ENCODE results near the gene RAB1B.
A peak's percentile ranks its signal among the peaks of the same experiment; 100 is the strongest.
"Not testable (repeated sequence)": the region's sequence is repeated elsewhere in the genome, so short reads cannot be mapped to it uniquely, and the experiment has no call there.

Gene RAB1B

DNA sequence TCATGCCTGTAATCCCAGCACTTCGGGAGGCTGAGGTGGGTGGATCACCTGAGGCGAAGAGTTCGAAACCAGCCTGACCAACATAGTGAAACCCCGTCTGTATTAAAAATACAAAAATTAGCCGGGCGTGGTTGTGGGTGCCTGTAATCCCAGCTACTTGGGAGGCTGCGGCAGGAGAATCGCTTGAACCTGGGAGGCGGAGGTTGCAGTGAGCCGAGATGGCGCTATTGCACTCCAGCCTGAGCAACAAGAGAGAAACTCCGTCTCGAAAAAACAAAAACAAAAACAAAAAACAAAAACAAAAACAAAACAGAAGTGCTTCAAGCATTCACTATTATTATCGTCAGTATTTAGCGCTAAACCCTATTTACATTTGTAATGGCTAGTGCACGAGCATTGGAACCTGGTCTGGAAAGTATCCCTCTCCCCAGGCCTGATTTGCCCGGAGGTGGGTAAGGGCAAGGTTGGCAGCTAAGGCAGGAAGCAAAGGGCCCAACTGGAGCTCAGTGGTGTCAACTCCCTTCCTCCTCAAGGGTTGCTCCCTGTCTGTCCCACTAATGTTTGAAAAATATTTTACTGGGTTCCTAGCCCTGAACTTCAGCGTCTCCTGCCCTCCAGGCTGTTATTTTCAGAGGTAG is 42.5 kb downstream of the RAB1B start:
- not testable (repeated sequence) for DNase-seq

DNA sequence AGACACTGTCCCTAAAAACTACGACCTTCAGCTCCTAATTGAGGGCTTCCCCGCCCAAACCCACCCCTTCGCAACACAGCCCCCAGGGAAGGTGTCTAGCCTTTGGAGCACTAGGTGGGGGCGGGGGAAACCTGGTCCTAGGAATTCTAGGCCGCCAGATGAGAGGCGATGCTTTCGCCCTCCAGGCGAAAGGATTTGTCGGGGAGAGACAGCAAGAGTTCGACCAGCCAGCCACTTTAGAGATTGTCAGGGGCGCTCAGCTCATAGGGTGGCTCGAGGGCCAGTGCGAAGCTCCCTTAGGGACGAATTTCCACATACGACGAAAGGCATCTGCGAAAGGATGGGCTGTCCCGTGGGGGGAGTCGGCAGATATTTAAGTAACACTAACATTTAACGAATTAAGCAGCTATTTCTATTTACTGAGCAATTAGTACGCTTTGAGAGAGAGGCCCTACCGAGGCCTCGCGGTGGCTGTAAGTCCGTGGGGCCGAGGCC is 43.1 kb downstream of the RAB1B start:
- DNase-seq = no peak

DNA sequence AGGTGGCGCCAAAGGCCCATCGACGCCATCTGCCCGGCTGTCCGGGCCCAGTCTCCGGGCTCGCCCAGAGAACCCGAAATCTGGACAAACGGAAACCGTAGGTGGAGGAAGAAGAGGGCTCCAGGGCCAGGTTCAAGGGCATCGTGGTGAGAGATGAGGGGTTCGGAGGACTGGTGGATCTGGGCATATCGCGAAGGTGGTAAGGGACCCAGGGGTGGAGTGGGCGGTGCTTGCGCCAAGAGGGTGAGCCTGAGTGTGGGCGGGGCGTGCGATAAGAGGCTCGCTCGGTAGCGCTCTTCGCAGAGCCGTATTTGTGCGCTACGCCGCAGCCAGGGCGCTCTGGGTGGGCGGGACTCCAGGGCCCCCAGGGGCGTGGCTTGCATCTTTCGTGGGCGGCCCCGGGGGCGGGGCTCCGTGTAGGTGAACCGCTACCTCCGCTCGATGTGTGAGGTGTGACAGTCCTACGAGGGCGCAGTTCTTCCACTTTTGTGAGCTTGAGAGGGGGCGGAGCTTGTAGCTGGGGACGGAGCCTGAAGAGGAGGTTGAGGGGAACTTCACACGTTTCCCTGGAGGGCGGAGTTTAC is 43.6 kb downstream of the RAB1B start:
- DNase-seq = peak; percentile 91

DNA sequence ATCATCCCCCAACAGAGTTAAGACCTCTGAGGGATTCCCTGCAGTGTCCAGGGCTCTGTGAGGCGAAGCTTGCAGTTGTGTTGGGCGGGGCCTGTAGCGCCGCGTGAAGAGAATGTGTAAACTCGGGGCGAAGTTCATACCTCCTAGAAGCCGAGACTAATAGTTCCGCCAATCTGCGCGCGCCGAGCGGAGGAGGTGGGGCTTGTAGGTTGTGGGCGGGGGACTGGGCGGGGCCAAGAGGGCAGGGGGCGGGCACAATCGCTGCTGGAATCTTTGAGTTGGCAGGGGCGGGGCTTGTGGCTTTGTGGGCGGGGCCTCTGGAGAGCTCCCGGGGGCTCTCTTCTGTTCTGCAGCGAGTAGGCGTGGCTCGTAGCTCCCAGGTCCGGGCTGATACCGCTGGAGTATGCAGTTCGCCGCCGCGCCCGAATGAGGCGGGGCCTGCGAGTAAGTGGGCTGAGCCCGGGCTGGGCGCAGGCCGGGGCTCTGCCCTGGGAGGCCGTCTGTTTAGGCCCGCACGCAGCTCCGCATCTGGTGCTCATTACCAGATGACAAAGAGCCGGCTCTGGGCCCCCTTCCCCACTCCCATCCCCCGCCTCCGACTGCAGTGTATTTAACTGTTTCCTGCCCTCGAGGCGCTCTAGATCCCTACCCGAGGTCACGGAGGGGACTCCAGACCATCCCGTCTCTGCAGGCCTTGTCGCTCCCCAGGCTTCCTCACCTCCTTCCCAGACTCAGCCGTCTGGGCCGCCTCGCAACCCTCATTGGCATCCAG is 44.3 kb downstream of the RAB1B start:
- peak; percentile 94 for DNase-seq

DNA sequence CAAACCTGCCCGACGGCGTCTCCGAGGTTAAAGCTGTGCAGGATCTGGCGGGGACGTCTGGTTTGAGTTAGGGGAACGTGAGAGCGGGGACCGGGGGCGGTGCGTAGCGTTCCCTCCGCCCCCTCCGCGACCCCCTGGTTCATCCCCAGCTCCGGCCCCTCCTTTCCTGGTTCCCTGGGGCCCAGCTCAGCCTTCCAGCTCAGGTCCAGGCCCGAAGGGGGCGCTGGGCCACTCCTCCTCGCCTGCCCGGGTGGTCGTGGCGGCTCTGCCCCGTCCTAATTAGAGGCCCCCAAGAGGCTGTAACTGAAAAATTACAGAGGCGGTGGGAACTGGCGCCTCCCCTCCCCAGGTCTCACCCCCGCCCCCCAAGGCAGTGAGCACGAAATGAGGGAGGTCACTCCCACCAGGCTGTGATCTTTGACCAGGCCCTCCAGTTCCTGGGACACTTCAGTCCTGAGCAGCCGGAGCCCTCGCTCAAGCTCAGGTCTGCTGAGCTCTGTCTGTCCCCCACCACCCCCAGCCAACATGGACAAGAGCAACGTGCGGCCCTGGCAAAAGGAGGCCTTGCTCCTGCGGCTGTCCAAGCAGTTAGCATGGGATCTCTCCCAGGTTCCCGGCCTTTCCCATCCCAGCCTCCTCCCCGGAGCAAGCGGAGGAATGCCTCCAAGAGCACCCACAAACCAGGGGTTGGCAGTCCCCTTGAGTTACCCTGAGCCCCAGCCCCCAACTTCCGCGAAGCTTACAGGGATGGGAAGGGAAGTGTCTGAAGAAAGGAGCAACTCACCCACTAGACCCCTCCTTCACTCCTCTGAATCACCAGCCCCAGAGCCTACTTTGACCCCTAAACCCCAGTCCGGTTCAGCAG is 45.1 kb downstream of the RAB1B start:
- DNase-seq = no peak

DNA sequence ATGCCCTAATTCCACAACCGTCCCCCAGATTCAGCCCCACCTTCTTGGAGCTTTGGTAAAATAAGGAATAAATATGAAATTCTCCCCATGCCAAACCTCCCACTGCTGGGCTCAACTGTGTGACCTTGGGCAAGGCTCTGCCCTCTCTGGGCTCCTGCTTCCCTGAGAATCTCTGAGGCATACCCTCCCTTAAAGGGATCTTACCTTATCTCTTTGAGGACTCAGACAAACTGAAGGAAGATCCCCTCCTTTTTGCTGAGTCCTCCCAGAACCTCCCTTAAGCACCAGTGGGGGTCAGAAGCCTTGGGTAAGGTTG is 45.7 kb downstream of the RAB1B start:
- no peak for DNase-seq

DNA sequence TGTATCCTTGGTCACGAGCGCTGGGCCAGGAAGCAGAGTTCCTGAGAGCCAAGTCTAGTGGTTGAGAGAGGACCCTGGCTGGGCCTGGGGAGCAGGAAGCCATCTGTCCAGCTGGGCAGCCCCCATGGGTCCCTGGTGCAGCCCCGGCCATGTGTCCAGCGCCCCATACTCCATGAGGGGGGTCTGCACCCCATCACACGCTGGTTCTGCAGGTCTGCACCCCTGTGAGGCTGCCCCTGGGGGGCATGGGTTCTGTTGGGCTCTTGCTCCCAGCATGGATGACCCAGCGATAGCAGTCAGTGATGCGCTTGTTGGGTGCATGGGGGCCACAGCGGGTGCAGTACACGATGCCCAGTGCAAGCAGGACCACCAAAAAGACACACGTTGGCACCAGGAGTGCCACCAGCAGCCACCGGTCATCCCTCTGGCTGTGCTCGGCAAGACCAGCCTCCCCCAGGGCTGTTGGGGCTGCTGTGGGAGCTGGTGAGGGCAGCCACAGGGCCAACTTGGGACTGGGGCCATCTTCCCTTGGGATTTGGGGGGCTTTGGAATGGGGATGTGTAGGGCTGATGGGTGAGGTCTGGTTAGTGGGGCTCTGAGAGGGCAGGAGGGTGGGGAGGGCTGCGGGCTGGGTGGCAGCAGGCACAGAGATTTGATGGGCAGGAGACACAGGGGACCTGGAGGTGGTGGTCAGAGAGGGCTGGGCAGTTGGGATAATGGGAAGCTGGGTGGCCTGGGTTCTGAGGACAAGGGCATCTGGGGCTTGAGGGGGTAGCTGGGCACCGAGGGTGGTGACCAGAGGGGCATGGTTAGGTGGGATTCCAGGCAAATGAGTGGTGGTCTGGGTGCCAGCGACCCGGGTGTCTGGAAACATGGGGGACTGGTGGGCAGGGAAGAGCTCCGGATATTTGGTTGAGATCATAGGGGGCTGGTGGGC is 46.4 kb downstream of the RAB1B start:
- DNase-seq = no peak

DNA sequence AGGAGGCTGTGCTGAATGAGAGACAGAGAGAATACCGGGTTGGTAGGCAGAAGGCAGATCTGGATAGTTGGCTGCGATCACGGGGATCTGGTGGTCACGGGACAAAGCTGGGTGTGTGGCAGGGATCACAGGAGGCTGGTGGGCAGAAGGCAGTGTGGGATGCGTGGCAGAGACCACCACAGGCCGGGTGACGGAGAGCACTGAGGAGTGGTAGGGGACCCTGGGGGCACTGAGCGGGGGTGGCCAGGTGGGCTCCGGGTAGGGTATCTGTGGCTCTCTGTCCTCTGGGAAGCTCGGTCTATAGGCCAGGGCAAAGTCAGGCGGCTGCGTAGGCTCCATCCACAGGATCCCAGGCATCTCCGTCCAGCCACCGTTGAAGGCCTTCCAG is 47.1 kb downstream of the RAB1B start:
- no peak for DNase-seq

DNA sequence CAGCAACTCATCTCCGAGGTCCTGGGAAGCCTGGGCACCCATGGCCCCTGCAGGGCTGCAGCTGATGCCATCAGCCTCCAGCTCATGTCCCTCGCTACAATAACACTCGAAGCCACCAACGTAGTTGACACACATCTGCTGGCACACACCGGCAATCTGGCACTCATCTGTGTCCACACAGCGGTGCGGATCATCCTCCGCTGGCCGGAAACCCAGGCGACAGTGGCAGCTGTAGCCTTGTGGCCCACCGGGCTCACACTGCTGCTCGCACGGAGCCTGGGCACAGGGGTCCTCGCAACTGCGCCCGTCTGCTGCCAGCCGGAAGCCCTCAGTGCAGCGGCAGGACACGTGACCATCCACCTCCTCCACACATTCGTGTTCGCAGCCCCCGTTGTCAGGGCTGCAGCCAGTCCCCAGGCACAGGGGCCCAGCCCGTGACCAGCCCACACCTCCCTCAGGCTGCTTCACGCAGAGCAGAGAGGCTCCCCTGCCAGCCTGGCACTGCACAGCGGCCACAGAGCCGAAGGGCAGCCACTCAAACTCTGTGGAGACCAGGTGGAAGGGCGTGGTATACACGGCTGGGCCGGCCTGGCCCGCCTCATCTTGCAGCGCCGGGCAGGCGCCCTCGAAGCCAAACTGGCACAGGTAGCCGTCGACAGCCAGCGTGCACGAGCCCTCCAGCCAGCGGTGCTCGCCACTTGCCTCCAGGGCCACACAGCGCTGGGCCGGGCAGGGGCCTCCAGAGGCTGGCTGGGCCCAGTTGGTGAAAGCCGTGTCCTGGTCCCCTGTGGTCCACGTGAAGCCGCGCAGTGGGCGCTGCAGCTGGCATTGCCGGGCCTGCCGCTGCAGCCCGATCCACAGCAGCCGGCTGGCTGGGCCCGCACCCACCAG is 47.7 kb downstream of the RAB1B start:
- DNase-seq = peak; percentile 64

DNA sequence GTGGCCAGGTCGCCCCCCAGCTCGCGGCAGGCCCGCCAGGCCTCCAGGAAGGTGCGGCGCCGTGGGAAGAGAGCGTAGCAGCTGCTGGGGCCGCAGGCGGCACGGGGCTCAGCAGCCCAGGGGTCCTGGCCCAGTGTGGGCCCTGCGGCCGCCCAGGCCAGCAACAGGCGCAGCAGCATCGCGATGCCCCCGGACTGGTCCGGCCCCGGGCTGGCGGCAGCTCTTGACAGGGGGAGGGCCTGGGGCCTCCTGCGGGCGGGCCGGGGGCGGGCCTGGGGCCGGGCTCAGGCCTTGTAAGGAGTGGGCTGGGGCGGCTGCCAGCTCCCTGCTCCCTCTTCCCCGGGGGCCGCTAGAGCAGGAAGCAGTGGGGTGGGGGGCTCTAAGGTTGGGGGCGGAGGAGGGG is 48.4 kb downstream of the RAB1B start, which contains the start of gene CD248:
TSS of gene CD248 (minus strand) at position 196 of the 403 bp plus-strand sequence. CDS start at position 179, 17 bp downstream.
- no peak for DNase-seq

DNA sequence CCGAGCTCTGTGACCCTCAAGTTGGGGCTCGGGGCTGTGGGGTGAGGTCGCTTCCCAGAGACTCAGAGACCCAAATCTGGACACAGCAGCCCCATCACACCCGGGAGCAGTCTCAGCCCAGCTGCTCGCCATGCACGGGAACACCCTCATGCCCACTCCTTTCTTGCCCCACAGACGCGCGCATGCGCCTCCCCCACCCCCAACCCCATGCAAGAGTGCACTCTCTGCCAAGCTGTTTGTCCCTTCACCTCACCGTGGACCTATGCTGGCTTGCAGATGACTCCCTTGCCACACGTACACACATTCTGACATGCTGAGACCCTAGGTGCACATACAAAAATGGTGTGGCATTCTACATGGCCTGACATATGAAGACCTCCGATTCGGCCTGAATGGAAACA is 48.9 kb downstream of the RAB1B start:
- no peak for DNase-seq

DNA sequence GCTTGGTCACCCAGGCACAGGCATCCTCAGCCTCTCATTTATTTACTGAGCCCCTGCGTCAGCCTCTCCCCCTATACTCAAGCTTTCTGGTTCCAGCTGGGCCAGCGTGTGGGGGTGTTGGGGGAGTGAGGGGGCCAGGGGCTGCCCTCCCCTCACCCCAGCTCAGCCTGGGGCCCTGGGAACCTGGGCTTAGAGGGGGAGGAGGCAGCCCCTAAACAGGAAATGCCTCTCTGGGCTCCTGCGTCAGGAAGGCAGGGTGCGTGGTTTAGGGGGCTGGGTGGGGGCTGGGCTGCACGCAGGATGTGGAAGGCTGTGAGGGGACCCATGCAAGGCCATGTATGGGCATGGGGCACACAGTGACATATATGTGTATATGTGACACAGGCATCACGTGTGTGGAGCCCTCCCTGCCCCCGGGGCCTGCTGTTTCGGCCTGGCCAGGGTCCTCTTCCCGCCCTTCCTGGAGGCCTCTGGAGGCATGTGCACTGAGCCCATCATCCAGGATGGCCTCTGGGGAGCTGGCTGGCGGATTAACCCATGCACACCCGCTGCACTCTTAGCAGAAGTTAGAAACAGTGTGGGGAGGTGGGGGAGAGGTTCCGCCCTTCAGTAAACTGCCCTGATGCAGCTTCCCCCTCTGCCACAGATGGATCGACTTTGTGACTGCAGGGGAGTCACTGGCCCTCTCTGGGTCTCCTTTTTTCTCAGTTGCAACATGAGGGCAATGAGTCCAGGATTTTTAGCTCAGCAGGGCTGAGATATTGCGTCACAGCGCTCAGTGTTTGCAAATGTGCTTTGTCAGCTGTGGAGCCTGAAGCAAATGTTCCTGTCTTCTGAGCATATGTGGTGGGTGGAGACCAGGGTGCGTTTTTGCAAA is 49.5 kb downstream of the RAB1B start:
- no peak for DNase-seq

DNA sequence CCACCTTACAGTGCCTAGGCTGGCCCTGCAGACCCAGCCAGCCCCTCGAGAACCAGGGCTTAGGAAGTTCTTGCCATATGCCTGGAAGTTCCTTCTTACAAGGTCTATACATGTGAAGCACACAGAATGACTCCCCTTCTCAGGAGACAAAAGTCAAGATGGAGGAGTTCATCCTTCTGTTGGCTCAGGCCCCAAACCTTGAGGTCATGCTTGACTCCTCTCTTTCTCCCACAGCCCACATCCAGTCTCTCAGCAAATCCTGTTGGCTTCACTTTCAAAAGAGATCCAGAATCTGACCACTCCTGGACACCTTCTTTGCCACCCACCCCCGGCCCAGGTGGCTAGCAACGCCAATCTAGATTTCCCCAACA is 50.1 kb downstream of the RAB1B start:
- DNase-seq = no peak

DNA sequence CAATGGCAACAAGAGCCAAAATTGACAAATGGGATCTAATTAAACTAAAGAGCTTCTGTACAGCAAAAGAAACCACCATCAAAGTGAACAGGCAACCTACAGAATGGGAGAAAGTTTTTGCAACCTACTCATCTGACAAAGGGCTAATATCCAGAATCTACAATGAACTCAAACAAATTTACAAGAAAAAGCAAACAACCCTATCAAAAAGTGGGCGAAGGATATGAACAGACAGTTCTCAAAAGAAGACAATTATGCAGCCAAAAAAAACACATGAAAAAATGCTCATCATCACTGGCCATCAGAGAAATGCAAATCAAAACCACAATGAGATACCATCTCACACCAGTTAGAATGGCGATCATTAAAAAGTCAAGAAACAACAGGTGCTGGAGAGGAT is 51.9 kb downstream of the RAB1B start:
- DNase-seq = not testable (repeated sequence)

DNA sequence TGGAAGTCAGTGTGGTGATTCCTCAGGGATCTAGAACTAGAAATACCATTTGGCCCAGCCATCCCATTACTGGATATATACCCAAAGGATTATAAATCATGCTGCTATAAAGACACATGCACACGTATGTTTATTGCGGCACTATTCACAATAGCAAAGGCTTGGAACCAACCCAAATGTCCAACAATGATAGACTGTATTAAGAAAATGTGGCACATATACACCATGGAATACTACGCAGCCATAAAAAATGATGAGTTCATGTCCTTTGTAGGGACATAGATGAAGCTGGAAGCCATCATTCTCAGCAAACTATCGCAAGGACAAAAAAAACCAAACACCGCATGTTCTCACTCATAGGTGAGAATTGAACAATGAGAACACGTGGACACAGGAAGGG is 52.3 kb downstream of the RAB1B start:
- not testable (repeated sequence) for DNase-seq

DNA sequence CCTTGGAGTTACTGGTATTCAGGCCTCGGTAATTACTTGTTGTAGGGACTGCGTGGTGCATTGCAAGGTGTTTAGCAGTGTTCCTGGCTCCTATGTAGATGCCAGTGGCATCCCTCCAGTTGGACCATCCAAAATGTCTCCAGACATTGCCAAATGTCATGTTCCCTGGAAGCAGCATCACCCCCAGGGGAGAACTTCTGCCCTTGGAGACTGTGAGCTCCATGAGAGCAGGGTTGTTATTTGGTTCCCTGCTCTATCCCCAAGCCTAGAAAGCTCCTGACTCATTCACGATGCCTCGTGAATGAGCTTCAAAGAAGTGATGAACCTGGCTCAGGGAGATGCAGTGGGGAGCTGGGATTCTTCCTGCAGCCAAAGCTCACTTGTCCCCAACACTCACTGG is 53.2 kb downstream of the RAB1B start:
- no peak for DNase-seq

DNA sequence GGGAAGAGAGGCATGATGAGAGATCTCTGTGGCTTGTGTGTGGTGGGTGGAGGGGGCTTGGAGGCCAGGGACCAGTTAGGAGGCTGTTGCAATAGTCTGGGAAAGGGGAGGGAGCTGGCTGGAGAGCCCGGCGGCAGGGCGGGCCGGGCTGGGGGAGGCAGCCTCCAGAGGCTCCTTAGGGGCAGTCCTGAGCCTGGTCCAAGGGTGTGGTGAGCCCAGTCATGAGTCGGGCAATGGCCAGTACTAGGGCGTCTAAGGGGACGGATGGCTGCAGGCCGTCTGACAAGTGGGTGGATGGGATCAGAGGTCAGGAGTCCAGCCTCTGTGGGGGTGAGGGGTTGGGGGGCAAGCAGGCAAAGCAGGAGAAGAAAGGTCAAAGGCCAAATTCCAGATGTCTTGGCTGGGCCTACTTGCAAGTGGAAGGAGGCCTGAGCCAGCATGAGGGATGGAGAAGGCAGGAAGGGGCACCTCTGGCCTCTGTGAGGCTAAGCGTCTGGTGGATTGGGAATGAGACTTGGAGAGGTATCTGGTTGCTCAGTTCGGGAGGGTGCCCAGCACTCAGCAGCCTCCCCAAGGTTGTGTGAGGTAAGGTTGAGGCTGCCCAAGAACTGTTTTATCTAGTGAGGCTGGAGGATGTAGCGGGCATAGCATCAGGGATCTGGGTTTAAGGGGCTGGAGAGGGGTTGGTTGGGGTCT is 54.4 kb downstream of the RAB1B start:
- DNase-seq = no peak

DNA sequence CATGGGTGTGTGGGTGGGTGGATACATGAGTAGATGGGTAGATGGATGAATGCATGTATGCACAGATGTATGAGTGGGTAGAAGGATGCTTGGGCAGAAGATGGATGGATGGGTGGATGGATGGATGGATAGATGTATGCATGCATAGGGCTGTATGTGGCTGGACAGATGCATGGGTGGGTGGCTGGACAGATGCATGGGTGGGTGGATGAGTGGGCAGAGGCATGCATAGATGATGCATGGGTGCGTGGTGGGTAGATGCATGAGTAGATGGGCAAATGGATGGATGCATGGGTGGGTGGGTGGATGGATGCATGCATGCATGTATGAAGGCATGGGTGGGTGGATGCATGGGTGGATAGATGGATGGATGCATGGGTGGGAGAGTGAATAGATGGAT is 55.2 kb downstream of the RAB1B start:
- DNase-seq = no peak

DNA sequence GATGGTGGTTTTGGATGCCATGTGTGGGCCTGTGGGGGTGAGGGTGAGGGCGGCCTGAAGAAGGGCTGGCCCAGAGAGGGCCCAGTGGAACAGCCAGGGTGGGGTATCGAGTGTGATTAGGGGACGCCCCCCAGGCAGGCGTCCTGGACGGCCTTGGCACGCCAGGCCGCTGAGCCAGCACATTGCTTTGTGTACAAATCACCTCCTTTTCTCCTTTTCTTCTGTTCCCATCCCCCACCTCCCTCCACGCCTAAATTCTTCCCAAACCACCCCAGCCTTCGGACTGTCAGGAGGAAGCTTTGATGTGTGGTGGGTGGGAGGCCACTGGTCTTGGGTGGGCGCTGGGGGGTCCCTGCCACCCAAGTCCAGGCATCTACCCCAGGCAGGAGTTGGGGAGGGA is 56.2 kb downstream of the RAB1B start:
- DNase-seq = no peak
